T-helper 22 cell (primary cell): Measurements from ENCODE around the gene NCSTN.

Experiments used
- DNase-seq: peaks from one replicate; pipeline ENCODE4 v3.0.0-alpha.2; 2020; ENCODE audit warnings: low read depth

NCSTN gene

DNA sequence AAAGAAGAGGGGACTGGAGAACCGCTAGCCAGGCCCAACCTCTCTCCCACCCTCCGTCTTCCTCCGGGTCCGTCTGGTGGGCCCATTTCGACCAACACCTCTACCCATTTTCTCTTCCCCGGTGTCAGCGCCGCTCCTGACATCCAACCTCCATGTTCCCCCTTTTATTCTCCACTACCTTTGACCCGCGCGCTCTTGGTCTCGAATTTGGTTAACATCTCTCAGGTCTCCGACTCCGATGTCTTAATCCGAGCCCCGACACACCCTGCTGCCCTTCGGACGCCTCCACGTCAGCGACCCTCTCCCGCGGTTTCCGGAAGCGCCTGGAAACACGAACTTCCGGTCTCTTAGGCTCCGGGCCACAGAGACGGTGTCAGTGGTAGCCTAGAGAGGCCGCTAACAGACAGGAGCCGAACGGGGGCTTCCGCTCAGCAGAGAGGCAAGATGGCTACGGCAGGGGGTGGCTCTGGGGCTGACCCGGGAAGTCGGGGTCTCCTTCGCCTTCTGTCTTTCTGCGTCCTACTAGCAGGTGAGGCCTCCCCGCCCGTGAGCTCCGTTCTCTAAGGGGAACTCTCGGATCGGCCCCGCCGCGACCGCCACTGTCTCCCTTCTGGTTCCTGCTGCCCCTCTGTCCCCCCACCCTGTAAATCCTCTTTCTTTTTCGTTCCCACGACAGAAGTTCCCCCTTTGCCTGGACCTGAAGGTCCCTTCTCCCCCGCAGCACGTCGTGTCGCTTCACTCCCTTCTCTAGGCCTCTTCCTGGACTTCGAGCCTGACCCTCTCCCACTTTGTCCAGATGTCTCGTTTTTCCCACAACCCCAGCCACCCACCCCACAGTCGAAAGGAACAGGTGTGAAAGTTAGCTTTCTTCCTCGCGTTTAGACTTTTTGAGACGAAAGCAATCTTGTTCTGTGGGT is at the start of gene NCSTN, which contains the start of gene COPA:
Gene NCSTN, plus strand, starts transcription at position 431 of the 917 bp plus-strand sequence. Its CDS starts 14 bp downstream, at position 445.
Gene COPA, minus strand, starts transcription at position 298 of the 917 bp plus-strand sequence. Its CDS starts 80 bp downstream, at position 218.
- peak; percentile 86 for DNase-seq

DNA sequence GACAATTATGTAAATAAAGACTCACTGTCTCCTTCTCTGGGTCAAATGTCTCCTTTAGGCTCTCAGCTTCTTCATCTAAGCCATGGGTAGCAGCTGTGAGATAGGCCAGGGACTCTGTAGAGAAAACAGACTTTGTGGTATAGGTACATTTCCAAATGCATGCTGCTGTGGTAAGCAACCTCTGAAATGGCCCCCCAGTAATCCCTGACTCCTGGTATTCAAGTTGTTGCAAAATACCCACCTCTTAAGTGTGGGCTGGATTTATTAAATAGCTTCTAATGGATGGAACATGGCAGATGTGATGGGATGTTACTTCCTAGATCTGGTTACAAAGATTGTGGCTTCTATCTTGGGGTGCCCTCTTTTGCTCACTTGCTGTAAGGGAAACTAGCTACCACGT is 47.1 kb upstream of the NCSTN start:
- no peak for DNase-seq

DNA sequence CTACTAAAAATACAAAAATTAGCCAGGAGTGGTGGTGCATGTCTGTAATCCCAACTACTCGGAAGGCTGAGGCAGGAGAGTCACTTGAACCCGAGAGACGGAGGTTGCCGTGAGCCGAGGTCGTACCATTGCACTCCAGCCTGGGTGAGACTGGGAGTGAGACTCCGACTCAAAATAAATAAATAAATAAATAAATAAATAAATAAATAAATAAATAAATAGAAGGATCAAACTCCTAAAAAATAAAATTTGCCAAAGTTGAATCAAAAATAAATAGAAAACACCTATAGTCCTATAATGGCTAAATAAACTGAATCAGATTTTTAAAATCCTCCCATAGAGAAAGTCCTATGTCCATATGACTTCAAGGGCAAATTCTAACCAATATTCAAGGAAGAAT is 43.0 kb upstream of the NCSTN start:
- DNase-seq: no peak

DNA sequence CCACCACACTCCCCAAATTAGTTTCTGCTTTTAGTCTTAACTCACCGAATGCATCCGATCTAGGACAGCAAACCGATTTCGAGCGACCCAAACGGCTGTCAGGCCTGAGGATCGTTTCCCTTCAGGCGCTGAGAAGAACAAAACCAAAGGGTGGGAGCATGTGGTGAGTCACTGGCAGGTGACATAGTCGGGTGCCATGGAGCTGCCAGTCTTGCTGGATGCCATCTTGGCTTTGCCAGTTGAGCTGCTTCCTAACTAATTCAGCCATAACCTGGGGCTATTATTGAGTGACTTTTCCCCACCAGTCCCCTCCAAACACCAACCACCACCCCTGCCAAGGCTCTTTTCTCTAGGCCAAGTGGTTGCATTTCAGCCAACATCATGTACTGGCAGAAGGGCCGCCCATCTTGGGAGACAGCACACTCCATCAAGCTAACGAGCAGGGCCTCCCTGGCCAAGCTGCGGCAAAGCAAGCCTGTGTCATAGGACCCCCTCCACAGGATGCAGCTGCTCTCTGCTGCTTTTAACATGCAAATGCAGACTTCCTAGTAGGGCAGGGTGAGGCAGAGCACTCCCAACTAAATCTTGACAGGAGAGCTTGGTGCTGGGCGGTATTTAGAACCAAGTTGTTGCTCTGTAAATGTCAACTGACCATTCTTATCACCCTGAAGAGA is 35.9 kb upstream of the NCSTN start:
- DNase-seq: no peak

DNA sequence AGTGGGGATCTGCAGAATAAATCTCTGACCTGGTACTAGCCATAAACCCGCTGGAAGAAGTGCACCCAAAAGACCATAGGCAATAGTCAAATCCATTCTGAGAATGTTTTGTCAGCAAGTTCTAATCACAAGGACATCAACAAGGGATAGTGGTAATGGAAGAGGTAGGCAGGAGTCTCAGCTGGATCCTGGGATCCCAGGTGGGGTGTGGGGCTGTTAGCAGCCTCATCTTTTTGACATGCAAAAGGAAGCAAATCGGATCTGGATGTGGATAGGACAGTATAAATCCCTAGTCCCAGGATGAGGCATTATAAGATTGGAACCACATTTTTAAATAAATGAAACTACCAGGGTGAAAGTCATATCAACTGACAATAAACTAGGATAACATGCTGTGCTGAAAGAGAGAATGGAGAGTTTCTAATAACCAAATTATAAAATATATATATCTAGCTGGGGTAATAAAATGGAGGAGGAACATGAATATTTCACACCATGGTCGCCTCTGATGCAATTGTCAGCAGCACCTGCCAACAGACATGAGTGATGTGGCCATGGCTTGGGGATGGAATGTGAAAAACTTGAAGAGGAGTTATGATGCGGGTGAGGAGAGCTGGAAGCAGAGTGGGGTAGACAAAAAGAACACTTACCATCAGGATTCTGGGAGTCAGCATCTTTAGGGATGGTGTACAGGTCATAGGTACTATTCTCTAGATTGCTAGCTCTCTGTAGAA is 34.6 kb upstream of the NCSTN start:
- DNase-seq: no peak

DNA sequence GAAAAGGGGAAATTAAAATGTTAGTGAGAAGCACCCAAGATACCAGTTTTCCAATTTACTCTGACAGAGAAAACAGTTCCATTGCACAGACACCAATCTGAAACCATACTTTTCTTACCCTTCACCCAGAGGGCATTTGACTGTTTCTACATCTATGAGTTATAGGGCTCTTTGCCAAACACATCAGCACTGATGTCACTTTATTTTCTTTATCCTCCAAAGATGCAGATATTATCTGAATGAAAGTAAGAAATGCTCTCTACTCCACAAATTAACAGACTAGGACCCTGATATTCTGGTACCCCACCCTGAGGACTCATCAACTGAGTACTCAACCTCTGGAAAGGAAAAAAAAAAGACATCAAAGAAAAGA is 34.0 kb upstream of the NCSTN start:
- DNase-seq: no peak

DNA sequence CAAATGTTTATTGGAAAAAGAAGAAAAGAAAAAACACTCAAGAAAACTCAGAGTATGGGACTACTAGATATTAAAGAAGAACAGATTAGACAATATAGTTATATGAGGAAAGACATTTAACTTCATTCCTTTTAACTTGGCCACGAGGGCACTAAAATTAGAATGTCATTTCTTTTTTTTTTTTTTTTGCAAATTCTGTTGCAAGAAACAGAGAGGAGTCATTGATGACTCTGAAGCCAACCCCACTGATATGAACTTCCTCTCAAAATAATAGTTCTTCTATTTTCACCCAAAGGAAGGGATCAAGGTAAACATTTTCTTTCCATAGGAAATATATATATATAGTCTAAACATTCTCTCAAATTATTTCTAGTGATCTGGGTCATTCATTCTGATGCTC is 33.6 kb upstream of the NCSTN start:
- no peak for DNase-seq

DNA sequence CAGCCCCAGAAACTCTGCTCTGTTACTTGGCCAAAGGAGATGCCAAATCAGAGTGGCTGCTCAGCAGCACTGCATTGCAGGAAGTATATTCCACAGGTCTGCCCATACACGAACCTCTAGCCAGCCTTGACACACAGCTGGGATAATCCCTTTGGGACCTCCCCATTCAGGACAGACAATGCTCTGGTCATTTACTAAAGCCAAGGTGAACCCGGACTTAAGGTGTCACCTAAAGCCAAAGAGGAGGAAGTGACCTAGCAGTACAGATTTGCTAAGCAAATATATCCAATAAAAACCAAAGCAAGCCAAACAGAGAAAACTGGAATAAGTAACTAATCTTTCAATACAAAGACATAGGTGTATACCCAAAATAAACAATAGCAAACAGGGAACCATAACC is 27.8 kb upstream of the NCSTN start:
- DNase-seq: no peak

DNA sequence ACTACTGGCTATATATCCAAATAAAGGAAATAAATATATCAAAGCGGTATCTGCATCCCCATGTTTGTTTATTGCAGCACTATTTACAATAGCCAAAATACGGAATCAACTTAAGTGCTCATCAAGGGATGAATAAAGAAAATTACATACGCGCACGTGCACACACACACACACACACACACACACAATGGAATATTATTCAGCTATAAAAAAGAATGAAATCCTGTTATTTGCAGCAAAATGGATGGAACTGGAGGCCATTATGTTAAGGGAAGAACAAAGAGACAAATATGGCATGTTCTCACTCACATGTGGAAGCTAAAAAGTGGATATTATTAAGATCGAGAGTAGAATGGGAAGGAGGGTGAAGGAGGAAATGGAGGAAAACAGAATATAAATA is 20.4 kb upstream of the NCSTN start:
- no peak for DNase-seq

DNA sequence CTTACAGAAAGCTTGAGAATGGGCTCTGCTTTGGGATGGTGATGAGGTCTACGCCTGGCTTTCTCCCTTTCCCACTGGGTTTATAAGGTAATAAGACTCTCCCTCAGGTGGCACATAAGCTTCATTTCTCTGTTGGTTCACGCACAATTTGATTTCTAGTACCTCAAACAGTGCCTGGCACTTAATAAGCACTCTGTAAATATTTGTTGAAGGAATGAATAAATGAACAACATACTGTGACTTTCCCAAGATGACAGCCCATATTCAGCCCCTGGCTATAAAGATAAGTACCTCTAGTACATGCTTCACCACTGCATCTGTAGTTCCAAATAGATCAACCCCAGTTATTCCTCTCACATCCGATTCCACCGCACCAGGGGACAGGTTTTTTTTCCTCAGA is 17.9 kb upstream of the NCSTN start:
- DNase-seq: no peak

DNA sequence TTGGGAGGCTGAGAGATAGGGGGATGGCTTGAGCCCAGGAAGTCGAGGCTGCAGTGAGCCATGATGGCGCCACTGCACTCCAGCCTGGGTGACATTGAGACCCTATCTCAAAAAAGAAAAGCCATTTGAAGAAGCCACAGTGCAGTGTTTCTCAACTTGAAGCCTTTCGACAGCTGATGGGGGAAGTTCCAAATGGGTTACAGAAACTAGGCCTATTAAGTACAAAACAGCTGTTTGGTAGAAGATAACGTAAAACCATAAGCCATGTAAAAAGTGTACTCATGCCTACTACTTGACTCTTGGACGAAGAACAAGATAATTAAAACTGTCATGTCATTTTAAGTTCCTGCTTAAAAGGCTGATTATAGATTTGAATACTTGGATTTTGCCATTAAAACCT is 16.8 kb upstream of the NCSTN start:
- no peak for DNase-seq

DNA sequence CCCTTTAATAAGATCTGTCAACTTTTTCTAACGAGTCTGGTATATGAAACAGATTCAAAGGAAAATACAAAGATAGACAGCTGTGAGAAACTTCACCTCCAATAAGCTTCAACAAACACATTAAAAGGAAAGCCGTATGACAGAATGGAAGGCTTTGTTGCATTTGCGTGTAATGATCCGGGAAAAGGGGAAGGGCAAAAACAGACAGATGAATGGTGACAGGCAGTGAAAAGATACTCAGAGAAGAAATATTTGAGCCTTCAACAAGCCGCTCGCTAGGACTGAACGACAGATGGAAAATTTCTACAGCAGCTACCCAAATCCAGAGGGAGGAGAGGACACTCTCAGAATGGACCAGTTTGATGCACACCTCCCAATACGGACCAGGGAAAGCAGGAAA is 15.0 kb upstream of the NCSTN start:
- DNase-seq: no peak

DNA sequence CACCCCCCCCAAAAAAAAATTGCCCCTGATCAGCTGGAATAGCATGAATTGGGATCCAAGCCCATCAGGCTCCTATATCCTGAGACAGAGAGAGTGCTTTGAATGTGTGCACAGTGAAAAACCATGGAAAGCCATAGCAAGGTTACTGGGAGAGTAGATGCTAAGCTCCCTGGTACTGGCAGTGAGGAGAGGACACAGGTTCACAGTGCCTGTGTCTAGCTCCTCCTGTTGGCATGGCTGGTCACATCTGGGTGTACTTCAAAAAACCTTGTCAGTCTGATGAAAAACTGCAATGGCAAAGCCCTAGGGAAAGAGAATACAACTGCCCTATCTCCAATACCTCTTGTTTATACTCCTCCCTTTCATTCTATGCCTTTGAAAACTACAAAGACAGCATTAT is 13.1 kb upstream of the NCSTN start:
- DNase-seq: no peak

DNA sequence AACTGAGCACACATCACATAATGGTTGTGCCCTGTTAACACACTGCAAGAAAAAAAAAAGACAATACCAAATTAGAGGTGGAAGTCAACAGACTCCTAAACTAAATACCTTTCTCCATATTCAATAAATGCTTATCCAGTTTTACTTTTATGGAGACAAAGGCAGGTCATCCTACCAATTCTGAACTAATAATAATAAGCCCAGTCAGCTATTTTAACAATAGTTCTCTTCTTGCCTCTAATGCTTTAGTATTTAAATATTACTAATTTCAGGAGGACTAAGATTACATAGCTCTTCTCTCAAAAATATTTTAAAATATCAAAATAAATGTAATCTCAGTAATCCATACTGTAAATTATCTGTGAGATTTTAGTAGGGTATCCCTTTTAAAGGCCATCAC is 10.7 kb upstream of the NCSTN start:
- no peak for DNase-seq

DNA sequence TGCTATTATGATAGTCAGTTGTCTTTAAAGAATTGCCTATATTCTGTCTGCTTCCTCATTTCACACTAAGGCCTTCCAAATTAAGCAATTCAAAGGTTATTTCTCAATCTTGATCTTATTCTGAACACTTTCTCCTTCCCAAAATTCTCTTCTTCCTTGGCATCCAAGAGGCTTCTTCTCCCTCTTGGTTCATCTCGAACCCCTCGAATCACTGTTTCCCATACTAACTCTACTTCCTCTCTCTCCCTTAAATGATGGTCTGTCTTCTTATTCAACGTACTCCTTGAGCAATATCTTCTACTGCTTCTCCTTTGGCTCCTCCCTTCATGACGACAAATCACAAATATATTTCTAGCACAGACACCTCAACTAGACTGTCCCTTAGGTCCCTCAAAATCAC is 4.6 kb upstream of the NCSTN start:
- no peak for DNase-seq

DNA sequence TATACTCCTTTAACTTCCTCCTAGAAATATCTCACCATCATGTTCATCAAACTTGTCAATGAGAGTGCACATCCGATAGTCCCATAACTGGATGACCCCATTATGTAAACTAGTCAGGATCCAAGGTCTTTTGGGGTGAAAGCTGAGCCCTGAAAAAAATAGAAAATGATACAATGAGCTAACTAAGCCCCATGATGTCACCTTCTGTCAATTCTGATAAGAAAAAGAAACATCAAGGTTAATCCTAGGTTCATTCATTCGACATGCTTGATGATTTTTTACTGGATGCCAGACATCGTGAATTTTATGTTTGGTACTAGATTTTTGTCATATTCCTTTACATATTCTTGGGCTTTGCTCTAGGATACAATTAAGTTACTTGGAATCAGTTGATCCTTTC is 3.0 kb upstream of the NCSTN start:
- no peak for DNase-seq

DNA sequence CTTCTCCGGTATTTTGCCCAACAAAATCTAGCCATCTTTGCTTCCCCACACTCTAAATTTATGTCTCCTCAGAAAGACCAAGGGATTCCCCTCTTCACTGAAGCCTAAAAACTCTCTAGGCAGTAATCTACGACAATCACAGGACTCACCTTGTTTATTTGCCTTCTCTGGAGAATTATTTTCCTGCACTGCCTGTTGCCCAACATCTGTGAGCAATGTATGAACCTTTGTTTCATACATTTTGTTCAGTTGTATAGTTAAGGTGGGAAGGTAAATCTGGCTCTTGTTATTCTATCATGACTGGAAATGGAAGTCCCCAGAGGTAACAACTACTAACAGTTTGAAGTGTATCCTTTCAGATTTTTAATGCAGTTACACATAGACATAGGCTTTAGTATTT is 2.3 kb upstream of the NCSTN start:
- DNase-seq: no peak

DNA sequence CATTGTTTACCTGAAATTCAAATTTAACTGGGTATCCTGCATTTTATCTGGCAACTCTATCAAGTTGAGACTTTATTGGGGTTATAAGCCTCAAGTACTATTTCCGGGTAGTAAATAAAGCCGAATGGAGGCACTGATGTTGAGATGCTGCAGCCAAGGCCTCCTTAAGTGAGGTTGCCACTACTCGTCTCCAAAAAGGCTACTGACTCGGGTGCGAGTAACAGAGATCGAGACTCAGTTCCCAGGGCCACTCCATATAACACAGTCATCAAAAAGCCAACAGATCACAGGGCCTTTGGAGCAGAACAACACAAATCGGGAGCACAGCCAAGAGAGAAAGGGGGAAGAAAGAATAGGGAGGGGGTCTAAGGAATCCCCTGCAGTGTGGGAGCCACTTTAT is 657 bp upstream of the NCSTN start:
- DNase-seq: no peak

DNA sequence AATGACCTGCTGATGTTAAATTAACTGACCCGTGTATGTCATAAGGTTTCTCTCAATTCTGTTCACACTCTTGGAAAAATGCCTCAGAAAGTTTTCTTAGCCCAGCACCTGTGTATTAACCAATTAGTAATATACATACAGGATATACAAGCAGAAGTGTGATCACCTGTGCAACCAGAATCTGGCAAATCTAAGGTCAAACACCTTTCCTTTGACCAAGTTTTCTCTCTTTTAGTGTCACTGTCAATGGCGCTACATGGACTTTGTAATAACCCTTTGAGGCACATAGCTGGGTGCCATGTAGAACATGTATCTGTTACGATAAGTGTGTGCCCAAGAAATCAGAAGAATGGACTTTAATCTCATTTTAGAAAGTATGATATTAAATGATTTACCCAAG is 1.1 kb downstream of the NCSTN start:
- DNase-seq: no peak

DNA sequence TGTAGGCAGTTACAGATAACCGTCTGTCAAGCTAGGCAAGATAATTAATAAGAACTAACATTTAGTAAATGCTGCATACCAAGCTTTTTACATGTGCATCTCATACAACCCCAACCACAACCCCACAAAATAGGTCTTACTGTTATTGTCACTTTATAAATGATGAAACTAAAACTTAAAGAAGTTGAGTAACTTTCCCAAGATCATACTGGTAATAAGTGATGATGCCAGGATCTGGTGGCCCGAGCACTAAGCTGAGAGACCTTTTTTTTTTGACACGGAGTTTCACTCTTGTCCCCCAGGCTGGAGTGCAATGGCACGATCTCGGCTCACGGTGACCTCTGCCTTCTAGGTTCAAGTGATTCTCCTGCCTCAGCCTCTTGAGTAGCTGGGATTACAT is 1.8 kb downstream of the NCSTN start:
- no peak for DNase-seq

DNA sequence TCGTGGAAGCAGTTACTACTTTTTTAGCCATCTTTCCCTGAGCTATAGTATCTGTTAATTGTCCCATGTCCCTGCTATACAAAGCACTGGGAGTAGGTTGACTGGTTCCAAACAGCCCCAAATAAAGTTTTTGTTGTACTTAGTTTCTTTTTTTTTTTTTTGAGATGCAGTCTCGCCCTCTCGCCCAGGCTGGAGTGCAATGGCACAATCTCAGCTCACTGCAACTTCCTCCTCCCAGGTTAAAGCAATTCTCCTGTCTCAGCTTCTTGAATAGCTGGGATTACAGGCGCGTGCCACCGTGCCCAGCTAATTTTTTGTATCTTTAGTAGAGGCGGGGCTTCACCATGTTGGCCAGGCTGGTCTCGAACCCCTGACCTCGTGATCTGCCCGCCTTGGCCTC is 3.3 kb downstream of the NCSTN start:
- no peak for DNase-seq

DNA sequence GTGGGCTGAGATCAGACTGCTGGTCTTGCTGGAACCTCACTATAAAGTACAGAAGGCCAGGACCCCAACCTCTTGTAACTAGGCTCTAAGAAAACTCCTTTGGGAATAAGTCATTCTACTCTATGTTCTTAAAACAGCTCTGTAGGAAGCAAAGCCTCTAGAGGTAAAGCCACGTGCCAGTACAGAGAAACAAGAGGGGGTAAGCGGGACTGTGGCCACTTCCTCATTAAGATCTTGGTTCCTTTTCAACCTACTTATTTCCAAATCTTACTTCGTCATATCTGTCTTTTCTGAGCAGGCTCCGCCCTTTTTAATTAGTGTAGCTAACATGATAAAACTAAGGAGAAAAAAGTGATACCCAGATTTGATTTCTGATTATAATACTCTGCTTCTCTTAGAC is 3.8 kb downstream of the NCSTN start:
- no peak for DNase-seq

DNA sequence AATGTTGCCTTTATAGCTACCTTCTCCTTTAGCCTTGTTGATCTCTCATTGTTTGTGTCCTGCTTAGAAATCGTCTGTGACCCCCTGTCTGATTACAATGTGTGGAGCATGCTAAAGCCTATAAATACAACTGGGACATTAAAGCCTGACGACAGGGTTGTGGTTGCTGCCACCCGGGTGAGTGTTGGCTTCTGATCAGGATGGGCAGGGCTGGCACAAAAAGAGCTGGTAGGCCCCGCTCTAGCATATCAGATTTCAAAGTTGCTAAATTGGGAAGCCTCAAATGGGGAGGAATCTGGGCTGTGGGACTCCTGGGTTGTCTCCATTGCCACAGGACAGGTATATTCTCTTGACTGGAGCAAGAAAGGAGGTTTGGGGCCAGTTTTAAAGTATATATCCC is 8.4 kb downstream of the NCSTN start:
- no peak for DNase-seq
